Right atrium auricular region (tissue), 2 donors: ENCODE results near the gene UVSSA. TPM values are rescaled to one million over a fixed set of nuclear protein-coding genes. Genes with fewer than 3 reads are reported as not detected.

ENCODE experiments used
- DNase-seq: peaks from one replicate; pipeline ENCODE4 v3.0.0-alpha.2; 2019; ENCODE audit warnings: low spot score
- H3K27ac ChIP-seq, 2 donors: fragments of 200-600 bp; sonication (generic); 1 replicate in 1 of 2; 2 replicates in 1 of 2; pipeline ENCODE4 v1.5.1; 2016 to 2019
- H3K27me3 ChIP-seq, 2 donors: fragments of 200-600 bp; sonication (generic); one replicate each; pipeline versions ENCODE4 v1.5.1 to v1.6.0; 2017 to 2019
- H3K36me3 ChIP-seq: fragments of 200-600 bp; sonication (generic); one replicate; pipeline ENCODE4 v1.5.1; 2016
- H3K4me1 ChIP-seq, 2 donors: fragments of 200-600 bp; sonication (generic); one replicate each; pipeline versions ENCODE4 v1.5.1 to v1.6.0; 2017 to 2019
- H3K4me3 ChIP-seq, 2 donors: fragments of 200-600 bp; sonication (generic); 1 replicate in 1 of 2; 2 replicates in 1 of 2; pipeline ENCODE4 v1.5.1; 2017 to 2019; ENCODE audit warnings: mild to moderate bottlenecking in 1 of 2, moderate library complexity in 1 of 2
- H3K9me3 ChIP-seq, 2 donors: fragments of 200-600 bp; sonication (generic); one replicate each; pipeline ENCODE4 v1.5.1; 2019
- CTCF ChIP-seq, 2 donors: fragments of 200-600 bp; sonication (generic); IDR thresholded peaks; one replicate each; pipeline ENCODE4 v1.5.1; 2019; ENCODE audit warnings: antibody characterized with exemption in 2 of 2
- total RNA-seq, 2 donors: library from RNA; depleted of rRNA; stranded (reverse); fragments of >200 nt; gene quantifications; one replicate each; pipeline ENCODE4 v1.1.0, GENCODE V29; 2016

UVSSA gene
- total RNA-seq, 2 donors from 2014 or later = 4.4 to 7.5 TPM

DNA sequence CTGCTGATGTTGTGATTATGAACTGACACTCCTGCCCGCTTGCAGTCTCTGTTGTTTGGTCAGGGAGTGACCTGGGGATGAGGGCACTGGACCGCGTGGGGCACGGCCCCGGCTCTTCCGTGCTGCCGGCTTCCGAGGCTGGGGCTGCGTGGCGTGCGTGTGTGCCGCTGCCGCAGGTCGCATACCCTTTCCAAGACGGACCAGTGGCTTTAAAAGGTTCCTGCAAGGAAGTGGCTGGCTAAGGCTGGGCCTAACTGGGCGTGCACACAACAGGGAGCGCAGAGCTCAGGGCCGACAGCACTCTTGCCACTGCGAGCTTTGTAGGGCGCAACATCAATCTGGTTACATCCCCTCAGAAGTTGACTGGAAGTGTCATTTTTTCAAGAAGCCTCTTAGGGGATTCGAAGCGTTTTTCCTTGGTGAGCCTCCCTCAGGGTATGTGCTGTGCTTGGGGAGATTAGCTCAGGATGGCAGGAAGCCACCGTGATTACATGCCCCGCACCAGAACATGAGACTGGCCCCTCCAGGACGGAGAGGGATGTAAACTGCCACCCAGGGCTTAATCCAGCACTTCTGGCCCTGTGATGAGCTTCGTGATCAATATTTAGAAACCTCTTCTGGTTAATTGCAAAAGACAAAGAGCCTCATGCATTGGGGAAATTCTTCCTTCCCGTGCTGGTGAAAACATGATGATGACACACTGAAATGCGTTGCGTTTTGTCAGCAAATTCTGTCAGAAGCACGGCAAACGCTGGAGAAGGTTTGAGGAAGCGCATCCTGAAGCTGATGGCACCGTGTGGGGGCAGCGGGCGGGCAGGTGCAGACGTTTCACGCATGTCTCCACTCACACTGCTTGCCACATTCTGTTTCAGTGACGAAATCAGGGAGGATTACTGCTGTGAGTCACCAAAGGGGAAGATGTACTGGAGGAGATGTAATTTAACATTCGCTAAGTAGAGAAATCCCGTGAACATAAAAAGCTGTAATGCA lies 46.2 kb upstream of the UVSSA start:
- no peaks in the 10 kb centered on the region for H3K27me3 ChIP-seq
- H3K36me3 ChIP-seq = peaks cover 37% of the 10 kb centered on the region
- peaks cover 0 to 17% of the 10 kb centered on the region in 2 donors for H3K4me1 ChIP-seq
- no peak for TF ChIP-seq CTCF (IDR thresholded peaks at IDR 0.05)
- DNase-seq = peak; percentile 78
- no peaks in the 10 kb centered on the region for H3K9me3 ChIP-seq
- peak overlapping the region; percentile 17 to 44 for H3K27ac ChIP-seq
- no peak overlapping the region for H3K4me3 ChIP-seq

GRCh38 chr4:1302159-1302558 lies 44.8 kb upstream of the UVSSA start:
- TF ChIP-seq CTCF (IDR thresholded peaks at IDR 0.05) = no peak
- Histone ChIP-seq H3K9me3 (no peaks in the 10 kb centered on the region), H3K27me3 (no peaks in the 10 kb centered on the region), H3K4me1 (peaks cover 0 to 17% of the 10 kb centered on the region in 2 donors), H3K4me3 (no peak overlapping the region), H3K36me3 (peaks cover 31% of the 10 kb centered on the region), H3K27ac (no peak overlapping the region)
- no peak for DNase-seq

DNA sequence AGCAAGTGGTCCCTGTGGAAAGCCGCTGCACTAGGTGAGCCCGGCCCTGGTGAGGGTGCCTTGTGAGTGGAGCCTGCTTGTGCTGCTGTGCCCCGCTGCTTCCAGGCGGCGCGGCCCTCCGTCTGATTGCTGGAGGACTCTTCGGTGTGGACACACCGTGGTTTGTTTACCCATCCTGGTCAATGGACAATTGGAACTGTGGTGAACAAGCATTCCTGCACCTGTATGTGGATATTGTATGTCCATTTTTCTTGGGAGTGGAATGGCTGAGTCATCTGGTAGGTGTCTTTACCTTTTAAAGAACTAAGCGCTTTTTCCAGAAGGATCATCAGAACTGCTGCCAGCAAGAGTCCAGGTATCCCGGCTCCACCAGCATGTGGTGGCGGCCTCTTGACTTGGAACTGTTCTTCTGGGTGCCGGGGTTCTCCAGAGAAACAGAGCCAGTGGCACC lies 41.7 kb upstream of the UVSSA start:
- Histone ChIP-seq H3K4me3 (no peak overlapping the region), H3K27ac (no peak overlapping the region), H3K36me3 (peaks cover 3% of the 10 kb centered on the region), H3K4me1 (peaks cover 0 to 32% of the 10 kb centered on the region in 2 donors), H3K9me3 (no peaks in the 10 kb centered on the region), H3K27me3 (no peaks in the 10 kb centered on the region)
- TF ChIP-seq CTCF (IDR thresholded peaks at IDR 0.05) = no peak
- no peak for DNase-seq

GRCh38 chr4:1305781-1306455 lies 41.1 kb upstream of the UVSSA start:
- Histone ChIP-seq H3K36me3 (no peaks in the 10 kb centered on the region), H3K4me1 (peaks cover 0 to 32% of the 10 kb centered on the region in 2 donors), H3K27me3 (no peaks in the 10 kb centered on the region), H3K27ac (no peak overlapping the region), H3K4me3 (no peak overlapping the region), H3K9me3 (no peaks in the 10 kb centered on the region)
- TF ChIP-seq CTCF (IDR thresholded peaks at IDR 0.05) = no peak
- no peak for DNase-seq

DNA sequence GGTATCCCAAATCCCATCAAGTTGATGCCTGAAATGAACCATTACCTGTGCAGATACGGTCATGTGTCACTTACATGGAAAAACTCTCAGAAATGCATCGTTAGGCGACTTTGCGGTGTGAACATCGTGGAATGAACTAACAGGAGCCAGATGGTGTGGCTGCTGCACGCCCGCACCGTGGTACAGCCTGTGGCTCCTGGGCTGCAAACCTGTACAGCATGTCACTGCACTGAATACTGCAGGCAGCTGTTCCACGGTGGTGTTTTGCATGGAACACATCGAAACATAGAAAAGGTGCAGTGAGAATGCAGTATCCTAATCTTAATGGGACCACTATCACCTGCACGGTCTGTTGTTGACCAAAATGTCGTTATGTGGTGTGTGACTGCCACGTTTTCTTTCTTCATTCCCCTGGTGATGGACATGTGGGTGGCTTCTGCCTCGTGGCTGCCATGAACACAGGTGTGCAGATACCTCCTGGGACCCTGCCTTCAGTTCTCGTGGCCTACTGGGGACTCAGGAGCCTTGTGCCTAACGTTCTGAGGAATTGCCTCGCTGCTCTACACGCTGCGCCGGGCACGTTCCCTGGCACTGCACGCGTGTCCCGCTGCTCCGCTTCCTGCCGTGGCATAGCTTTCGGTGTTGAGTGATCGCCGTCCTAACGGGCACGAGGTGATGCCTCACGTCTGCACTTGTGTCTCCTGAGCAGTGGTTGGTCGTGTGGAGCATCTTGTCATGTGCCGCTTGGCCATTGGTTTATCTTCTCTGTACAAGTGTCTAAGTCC lies 38.9 kb upstream of the UVSSA start:
- no peak for TF ChIP-seq CTCF (IDR thresholded peaks at IDR 0.05)
- no peaks in the 10 kb centered on the region for H3K27me3 ChIP-seq
- H3K27ac ChIP-seq = peak overlapping the region in 1 of 2 donors; percentile 57
- peaks cover 7% of the 10 kb centered on the region for H3K36me3 ChIP-seq
- H3K4me3 ChIP-seq = no peak overlapping the region
- H3K9me3 ChIP-seq = no peaks in the 10 kb centered on the region
- H3K4me1 ChIP-seq = peaks cover 0 to 33% of the 10 kb centered on the region in 2 donors
- no peak for DNase-seq
